ENCODE data around the gene CYP4V2. TPM values are rescaled to one million over a fixed set of nuclear protein-coding genes. Genes with fewer than 3 reads are reported as not detected.
A peak's percentile ranks its signal among the peaks of the same experiment; 100 is the strongest.

CYP4V2 gene
- total RNA-seq, 1 experiment from 2014 or later: 8.6 TPM

- H3K4me3 ChIP-seq (replicated peaks in 1 of 2; ENCODE audit: low read depth in 1 of 2, low read length in 2 of 2): peak overlapping the region in 1 of 2 experiments; percentile 19; a peak in 2 of 4 replicates
- peak overlapping the region; percentile 11; the same call in 1 of the 2 replicates for H3K27ac ChIP-seq (ENCODE audit: low read depth, low read length)
- H3K79me2 ChIP-seq (ENCODE audit: insufficient read depth, low read length): no peaks in the 10 kb centered on the region
- DNase-seq (ENCODE audit: low read depth, low spot score): no peak
- H4K20me1 ChIP-seq (ENCODE audit: insufficient read depth): no peaks in the 10 kb centered on the region
- ChIA-PET RAD21 (ENCODE audit: low non-redundant PET in 1 of 2, low total read pairs in 2 of 2, uncharacterized antibody in 2 of 2, unreplicated experiment in 2 of 2) (no interaction called here), CTCF (no interaction called here), POLR2A (no interaction called here)
- peak overlapping the region; percentile 51; the same call in 1 of the 2 replicates for H3K4me2 ChIP-seq (ENCODE audit: low read length)
- H3K9me3 ChIP-seq (ENCODE audit: control insufficient read depth in 1 of 2, insufficient read depth in 1 of 2, low read depth in 1 of 2, low read length in 2 of 2): peaks cover 0 to under 1% of the 10 kb centered on the region in 2 experiments; a peak in 1 of 4 replicates
- H2AFZ ChIP-seq (ENCODE audit: low read depth, low read length, poor library complexity, severe bottlenecking): no peak overlapping the region
- H3K36me3 ChIP-seq (ENCODE audit: control insufficient read depth in 1 of 2, insufficient read depth in 2 of 2, low read length in 2 of 2): no peaks in the 10 kb centered on the region
- no peak for ATAC-seq
- H3K4me1 ChIP-seq (ENCODE audit: control insufficient read depth in 1 of 2, insufficient read depth in 2 of 2, low read length in 2 of 2): peaks cover 0 to 17% of the 10 kb centered on the region in 2 experiments; a peak in 2 of 4 replicates
- BruUV-seq (replicated peaks): no TSS peak
- no peaks in the 10 kb centered on the region for H3K27me3 ChIP-seq (ENCODE audit: insufficient read depth, low read length)
- H3K9ac ChIP-seq (ENCODE audit: low read length): no peak overlapping the region
- intact Hi-C loops (cut with micrococcal nuclease): no loop called here
- TF ChIP-seq, protein P1, sequence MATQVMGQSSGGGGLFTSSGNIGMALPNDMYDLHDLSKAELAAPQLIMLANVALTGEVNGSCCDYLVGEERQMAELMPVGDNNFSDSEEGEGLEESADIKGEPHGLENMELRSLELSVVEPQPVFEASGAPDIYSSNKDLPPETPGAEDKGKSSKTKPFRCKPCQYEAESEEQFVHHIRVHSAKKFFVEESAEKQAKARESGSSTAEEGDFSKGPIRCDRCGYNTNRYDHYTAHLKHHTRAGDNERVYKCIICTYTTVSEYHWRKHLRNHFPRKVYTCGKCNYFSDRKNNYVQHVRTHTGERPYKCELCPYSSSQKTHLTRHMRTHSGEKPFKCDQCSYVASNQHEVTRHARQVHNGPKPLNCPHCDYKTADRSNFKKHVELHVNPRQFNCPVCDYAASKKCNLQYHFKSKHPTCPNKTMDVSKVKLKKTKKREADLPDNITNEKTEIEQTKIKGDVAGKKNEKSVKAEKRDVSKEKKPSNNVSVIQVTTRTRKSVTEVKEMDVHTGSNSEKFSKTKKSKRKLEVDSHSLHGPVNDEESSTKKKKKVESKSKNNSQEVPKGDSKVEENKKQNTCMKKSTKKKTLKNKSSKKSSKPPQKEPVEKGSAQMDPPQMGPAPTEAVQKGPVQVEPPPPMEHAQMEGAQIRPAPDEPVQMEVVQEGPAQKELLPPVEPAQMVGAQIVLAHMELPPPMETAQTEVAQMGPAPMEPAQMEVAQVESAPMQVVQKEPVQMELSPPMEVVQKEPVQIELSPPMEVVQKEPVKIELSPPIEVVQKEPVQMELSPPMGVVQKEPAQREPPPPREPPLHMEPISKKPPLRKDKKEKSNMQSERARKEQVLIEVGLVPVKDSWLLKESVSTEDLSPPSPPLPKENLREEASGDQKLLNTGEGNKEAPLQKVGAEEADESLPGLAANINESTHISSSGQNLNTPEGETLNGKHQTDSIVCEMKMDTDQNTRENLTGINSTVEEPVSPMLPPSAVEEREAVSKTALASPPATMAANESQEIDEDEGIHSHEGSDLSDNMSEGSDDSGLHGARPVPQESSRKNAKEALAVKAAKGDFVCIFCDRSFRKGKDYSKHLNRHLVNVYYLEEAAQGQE (IDR thresholded peaks at IDR 0.05; ENCODE audit: low read depth): no peak
- TF ChIP-seq SRF (IDR thresholded peaks at IDR 0.05; ENCODE audit: low read depth) (no peak), ELF1 (IDR thresholded peaks at IDR 0.05; ENCODE audit: borderline replicate concordance, low read depth) (no peak), ZBTB33 (IDR thresholded peaks at IDR 0.05; ENCODE audit: extremely low read depth, insufficient replicate concordance, low read length) (no peak), CTCF (IDR thresholded peaks at IDR 0.05 in 2 of 3, conservative IDR thresholded peaks at IDR 0.05 in 1 of 3; ENCODE audit: borderline replicate concordance in 1 of 3, insufficient read depth in 1 of 3, low read depth in 2 of 3, low read length in 2 of 3) (no peak), FOSL1 (IDR thresholded peaks at IDR 0.05; ENCODE audit: low read depth) (no peak), CEBPB (IDR thresholded peaks at IDR 0.05; ENCODE audit: low read depth) (no peak), POLR2A (IDR thresholded peaks at IDR 0.05; ENCODE audit: borderline replicate concordance, extremely low read depth, insufficient read depth, insufficient read length) (no peak)
- H3K9me2 ChIP-seq (ENCODE audit: insufficient read depth): no peaks in the 10 kb centered on the region
Observed at GRCh38 chr4:186203406-186203805, 12.0 kb downstream of the CYP4V2 start.

All from HCT116 (cell line).